OCI-LY3 (cell line): ENCODE data around the gene BICDL1.

Experiments
- CTCF ChIP-seq: fragments of 200-600, 300-600 bp; sonication (generic); IDR thresholded peaks from 2 replicates; pipeline ENCODE4 v1.5.1; 2014; ENCODE audit warnings: antibody characterized with exemption, low read length, low read depth
- EZH2phosphoT487 ChIP-seq: fragments of 200-600 bp; shearing (Covaris generic); IDR thresholded peaks from 2 replicates; pipeline ENCODE4 v1.6.1; 2018; ENCODE audit warnings: antibody characterized with exemption, mixed run types, low read depth

DNA sequence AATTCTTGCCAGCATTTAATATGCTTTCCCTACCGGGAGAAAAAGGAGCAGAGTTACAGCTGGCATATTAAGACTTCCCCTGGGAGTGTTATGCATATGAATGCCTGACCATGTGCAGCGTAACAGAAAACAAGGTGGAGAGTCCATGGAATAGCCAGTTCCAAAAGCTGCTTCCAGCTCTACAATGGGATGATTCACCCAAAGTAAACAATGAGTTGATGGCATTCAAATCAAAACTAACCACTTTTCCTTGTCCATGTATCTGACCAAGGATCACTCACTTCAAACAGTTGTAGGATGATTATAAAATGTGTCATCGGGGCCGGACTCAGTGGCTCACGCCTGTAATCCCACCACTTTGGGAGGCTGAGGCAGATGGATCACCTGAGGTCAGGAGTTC is 48.1 kb upstream of the BICDL1 start:
- no peak for TF ChIP-seq CTCF
- TF ChIP-seq EZH2phosphoT487: no peak
